ENCODE results near the gene FMNL2.

FMNL2 gene

GRCh38 chr2:152529420-152530115 lies 194.6 kb downstream of the FMNL2 start:
- no peak for DNase-seq (ENCODE audit: low spot score)

DNA sequence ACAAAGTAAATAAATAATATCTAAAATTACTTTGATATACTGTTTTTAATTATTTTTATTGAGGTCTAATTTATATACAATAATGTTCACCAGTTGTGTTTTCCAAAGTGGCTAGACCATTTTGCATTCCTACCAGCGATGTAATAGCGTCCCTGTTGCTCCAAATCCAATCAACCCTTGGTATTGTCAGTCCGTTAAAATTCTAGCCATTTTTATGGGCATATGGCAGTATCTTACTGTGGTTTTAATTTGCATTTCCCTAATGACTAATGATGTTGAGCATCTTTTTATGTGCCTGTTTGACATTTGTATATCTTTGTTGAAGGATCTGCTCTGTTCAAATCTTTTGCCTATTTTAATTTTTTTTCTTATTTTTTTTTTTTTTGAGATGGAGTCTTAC lies 197.3 kb downstream of the FMNL2 start:
- no peak for DNase-seq (ENCODE audit: low spot score)

- no peak for DNase-seq (ENCODE audit: low spot score)
These were observed 199.6 kb downstream of the FMNL2 start for GRCh38 chr2:152534460-152535135.

GRCh38 chr2:152537081-152537651 lies 202.2 kb downstream of the FMNL2 start:
- DNase-seq (ENCODE audit: low spot score): no peak

DNA sequence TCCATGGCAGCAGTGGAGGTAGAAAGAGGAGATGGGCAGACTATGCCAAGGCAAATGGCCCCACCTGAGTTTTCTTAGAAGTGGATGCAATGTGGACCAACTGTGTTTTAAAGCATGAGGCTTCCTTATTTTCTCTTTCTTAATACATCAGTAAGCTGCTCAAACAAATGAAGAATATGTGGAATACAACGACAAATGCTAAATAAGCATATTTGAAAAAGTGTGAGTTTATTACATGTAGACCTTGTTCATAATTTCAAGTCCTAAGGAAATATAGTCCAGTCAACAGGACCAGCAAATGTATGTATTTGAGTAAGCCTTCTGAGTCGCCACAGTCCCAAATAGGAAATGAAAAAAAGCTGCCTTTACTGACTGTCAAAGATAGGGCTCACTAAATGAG lies 204.4 kb downstream of the FMNL2 start:
- no peak for DNase-seq (ENCODE audit: low spot score)

DNA sequence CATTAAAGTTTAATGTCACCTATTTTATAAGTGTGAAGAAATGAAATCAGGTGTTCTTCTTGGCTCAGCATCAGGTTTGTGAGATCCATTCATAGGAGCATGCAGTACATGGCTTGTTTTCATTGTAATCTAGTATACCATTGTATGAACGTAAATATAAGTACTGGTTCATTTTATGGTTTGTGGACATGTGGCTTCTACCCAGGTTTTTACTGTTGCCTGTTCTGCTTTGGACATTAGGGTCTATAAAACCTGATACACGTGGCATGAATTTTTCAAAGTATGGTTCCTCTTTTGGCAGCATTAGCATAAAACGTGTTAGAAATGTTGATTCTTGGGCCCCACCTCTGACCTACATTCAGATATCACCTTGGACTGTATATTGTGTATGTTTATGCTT lies 206.7 kb downstream of the FMNL2 start:
- DNase-seq (ENCODE audit: low spot score): no peak

DNA sequence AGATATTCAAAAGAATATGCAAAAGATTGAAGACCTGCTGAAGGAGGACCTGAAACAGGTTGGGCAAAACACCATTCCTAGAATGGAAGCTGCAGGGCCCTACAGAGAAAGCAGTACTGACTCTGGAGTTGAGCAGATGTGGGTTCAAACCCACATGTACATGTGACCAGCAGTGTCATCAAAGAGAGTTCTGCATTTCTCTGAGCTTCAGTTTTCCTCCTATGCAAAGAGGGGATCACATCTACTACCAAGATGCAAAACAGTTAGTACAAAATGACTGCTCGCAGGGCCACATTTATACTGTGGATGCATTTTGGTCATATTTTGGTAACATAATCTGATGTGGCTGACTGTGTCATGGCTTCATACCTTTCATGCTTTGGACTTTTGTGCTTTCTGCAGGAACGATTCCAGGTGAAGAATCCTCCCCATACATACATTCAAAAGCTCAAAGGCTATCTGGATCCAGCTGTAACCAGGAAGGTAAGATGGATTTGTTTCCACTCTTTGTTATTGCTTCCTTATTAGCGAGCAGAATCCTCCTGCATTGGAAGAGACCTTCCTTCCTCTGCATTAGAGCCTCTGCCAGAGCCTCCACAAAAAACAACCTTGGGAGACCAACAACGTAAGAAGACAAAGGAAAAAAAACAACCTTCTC lies 207.5 kb downstream of the FMNL2 start:
- DNase-seq (ENCODE audit: low spot score): no peak

- no peak for DNase-seq (ENCODE audit: low spot score)
These were observed 208.1 kb downstream of the FMNL2 start for GRCh38 chr2:152542995-152543481.

DNA sequence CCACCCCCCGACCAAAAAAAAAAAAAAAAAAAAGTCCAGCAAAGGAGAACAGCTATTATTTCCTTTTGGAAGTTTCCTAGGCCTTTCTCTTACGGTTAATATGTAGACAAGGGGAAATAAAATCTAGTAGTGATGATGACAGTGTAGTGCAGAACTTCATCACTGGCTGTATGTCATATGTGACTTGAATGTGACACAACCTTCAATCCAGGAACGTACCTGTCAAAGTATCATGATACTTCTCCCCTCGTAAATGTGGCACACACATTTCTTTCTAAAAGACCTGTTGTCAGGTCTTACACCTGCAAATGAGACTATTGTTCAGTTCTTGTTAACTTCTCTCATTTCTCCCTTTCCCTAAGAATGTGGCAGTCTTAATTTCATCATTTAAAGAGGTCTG lies 208.7 kb downstream of the FMNL2 start:
- DNase-seq (ENCODE audit: low spot score): no peak

- no peak for DNase-seq (ENCODE audit: low spot score)
These were observed 209.7 kb downstream of the FMNL2 start for GRCh38 chr2:152544638-152545037.

GRCh38 chr2:152546230-152546837 lies 211.4 kb downstream of the FMNL2 start:
- no peak for DNase-seq (ENCODE audit: low spot score)

DNA sequence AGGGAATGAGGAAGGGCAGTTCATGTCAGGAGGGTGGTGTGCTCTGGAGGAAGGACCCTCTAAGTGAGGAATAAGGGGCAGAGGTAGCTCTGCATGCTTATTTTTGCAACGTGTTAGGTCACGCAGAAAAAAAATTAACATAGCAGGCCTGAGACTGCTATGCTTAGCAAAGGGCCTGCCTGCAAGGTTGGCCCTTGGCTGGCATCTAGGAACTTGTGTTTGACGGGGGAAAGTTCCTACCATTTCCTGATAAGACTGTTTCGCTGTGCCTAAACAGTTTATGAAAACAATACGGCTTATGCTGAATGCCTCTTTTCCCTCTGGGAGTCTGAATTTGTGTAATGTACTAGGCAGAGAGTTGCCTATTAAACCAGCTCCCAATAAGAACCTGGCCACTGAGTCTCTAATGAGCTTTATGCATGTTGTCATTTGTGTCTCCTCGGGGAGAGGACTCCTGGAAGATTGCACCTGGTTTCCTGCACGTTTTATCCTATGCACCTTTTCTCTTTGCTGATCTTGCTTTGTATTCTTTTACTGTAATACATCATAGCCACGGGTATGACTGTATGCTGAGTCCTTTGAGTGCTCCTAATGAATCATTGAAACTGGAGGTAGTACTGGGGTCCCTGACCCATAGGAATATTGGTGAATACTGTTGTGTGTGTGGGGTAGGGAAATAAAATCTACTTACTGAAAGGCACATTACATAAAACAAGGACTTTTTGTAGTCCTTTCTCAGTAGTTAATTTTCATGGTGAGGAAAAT lies 213.3 kb downstream of the FMNL2 start:
- no peak for DNase-seq (ENCODE audit: low spot score)

DNA sequence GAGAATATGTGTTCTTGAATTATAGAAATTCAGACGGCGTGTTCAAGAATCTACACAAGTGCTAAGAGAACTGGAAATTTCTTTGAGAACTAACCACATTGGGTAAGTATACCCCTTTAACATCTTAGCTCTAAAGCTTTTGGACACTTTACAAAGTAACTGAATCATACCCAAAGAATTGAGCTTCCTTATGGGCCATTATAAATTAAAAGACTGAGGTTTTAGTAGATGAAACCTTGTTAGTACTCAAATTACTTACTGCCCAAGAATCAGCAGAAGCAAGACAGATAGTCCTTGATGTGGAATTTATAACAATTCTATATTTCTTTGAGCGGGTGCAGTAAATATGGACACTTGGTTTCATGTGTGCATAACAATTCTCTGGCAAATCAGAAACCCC lies 214.0 kb downstream of the FMNL2 start:
- DNase-seq (ENCODE audit: low spot score): no peak

- DNase-seq (ENCODE audit: low spot score): no peak
These were observed 214.4 kb downstream of the FMNL2 start for GRCh38 chr2:152549423-152549822.

GRCh38 chr2:152550386-152550785 lies 215.4 kb downstream of the FMNL2 start:
- DNase-seq (ENCODE audit: low spot score): no peak

- no peak for DNase-seq (ENCODE audit: low spot score)
These were observed 217.9 kb downstream of the FMNL2 start for GRCh38 chr2:152552888-152553287.

DNA sequence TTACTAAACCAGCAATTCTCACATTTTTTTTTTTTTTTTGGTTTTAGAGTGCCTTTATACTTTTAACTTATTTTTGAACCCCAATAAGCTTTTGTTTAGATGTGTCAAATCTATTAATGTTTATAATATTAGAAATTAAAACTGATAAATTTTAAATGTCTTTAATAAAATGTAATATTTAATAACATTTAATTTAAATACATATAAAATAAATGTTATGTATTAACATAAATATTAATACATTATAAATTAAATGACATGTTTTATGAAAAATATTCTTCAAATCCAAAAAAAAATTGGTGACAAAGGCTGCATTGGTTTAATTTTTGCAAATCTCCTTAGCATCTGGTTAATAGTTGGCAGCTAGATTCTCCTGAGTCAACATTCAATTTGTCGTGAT lies 218.5 kb downstream of the FMNL2 start:
- no peak for DNase-seq (ENCODE audit: low spot score)

GRCh38 chr2:152555048-152555447 lies 220.1 kb downstream of the FMNL2 start:
- no peak for DNase-seq (ENCODE audit: low spot score)

- DNase-seq (ENCODE audit: low spot score): no peak
These were observed 221.5 kb downstream of the FMNL2 start for GRCh38 chr2:152556506-152556905.

DNA sequence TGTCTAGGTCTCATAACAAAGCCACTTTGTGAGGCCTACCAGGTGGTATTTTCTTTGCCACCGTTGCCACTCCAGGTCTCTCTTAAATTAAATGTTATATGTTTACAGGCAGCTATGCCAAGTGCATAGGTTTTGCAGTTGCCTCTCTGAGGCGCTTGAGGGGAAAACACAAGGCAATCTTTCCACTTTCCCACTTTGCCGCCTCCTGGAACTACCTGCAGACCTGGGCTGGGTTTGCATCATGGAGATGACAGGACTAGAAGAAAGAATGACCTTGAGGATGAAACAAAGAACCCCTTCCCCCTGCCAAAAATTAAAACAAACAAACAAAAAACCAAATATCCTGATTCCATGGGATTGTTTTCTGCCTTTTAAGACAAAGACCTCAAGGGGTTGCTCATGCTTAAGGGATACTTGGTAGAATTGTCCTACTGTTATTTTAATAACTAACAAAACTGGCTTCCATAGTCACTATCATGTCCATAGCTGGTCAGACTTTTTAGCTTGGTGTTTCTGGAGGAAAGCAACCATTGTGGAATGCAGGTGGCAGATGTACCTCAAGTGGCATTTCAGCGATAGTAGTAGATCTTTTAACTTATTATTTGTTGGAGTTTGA lies 222.4 kb downstream of the FMNL2 start:
- DNase-seq (ENCODE audit: low spot score): no peak

Data from activated CD4-positive, alpha-beta T cell treated with anti-CD3 and anti-CD28 coated beads, Interleukin-2, Interleukin-4, amounts not matched to agents 100 ng/mL and 50 ng/mL, durations not matched to agents 16 hours and 8 hours (primary cell).